Measurements from ENCODE around the gene KCNRG.
"Not testable (repeated sequence)": the region's sequence is repeated elsewhere in the genome, so short reads cannot be mapped to it uniquely, and the experiment has no call there.

KCNRG gene

GRCh38 chr13:49980266-49980665 lies 35.0 kb upstream of the KCNRG start:
- in situ Hi-C loops (cut with MboI; ENCODE audit: low sequenced_read_pairs, unreplicated experiment) = loop anchor here (25.0 kb wide), 1 partner anchor 1082 kb away; no protein-coding TSS in a partner anchor
- DNase-seq (ENCODE audit: low spot score) = no peak
- TF ChIP-seq, protein P1, sequence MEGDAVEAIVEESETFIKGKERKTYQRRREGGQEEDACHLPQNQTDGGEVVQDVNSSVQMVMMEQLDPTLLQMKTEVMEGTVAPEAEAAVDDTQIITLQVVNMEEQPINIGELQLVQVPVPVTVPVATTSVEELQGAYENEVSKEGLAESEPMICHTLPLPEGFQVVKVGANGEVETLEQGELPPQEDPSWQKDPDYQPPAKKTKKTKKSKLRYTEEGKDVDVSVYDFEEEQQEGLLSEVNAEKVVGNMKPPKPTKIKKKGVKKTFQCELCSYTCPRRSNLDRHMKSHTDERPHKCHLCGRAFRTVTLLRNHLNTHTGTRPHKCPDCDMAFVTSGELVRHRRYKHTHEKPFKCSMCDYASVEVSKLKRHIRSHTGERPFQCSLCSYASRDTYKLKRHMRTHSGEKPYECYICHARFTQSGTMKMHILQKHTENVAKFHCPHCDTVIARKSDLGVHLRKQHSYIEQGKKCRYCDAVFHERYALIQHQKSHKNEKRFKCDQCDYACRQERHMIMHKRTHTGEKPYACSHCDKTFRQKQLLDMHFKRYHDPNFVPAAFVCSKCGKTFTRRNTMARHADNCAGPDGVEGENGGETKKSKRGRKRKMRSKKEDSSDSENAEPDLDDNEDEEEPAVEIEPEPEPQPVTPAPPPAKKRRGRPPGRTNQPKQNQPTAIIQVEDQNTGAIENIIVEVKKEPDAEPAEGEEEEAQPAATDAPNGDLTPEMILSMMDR (IDR thresholded peaks at IDR 0.05; ENCODE audit: borderline replicate concordance, control extremely low read depth, extremely low read depth, insufficient read depth, missing control alignments) = no peak

- TF ChIP-seq, protein P1 (IDR thresholded peaks at IDR 0.05; ENCODE audit: borderline replicate concordance, control extremely low read depth, extremely low read depth, insufficient read depth, missing control alignments) = no peak
- no peak for DNase-seq (ENCODE audit: low spot score)
- in situ Hi-C loops (cut with MboI; ENCODE audit: low sequenced_read_pairs, unreplicated experiment) = loop anchor here (25.0 kb wide), 1 partner anchor 1077 kb away; no protein-coding TSS in a partner anchor
Observed at GRCh38 chr13:49985129-49985528, 30.1 kb upstream of the KCNRG start.

DNA sequence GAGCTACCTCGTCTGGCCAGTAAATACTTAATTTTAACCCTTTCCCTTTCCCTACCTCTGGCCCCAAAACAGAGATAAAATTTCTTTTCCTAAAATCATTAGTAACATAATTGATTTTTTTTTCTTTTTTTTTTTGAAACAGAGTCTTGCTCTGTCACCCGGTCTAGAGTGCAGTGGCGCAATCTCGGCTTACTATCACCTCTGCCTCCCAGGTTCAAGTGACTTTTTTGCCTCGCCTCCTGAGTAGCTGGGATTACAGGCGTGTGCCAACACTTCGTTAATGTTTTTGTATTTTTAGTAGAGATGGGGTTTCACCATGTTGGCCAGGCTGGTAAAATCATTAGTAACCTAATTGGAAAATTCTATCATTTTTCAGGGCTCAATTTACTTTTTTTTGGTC lies 28.8 kb upstream of the KCNRG start:
- TF ChIP-seq, protein P1 (IDR thresholded peaks at IDR 0.05; ENCODE audit: borderline replicate concordance, control extremely low read depth, extremely low read depth, insufficient read depth, missing control alignments) = no peak
- no peak for DNase-seq (ENCODE audit: low spot score)
- in situ Hi-C loops (cut with MboI; ENCODE audit: low sequenced_read_pairs, unreplicated experiment) = loop anchor here (25.0 kb wide), 1 partner anchor 1076 kb away; no protein-coding TSS in a partner anchor

DNA sequence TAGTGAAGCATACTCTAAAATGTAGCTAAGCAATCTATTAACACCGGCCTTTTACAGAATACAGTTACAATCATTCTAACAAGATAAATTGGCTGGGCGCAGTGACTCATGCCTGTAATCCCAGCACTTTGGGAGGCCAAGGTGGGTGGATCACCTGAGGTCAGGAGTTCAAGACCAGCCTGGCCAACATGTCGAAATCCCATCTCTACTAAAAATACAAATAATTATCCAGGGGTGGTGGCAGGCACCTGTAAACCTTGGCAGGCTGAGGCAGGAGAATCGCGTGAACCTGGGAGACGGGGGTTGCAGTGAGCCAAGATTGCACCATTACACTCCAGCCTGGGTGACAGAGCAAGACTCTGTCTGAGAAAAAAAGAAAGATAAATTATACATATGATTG lies 24.6 kb upstream of the KCNRG start:
- not testable (repeated sequence) for DNase-seq (ENCODE audit: low spot score)
- in situ Hi-C loops (cut with MboI; ENCODE audit: low sequenced_read_pairs, unreplicated experiment) = loop anchor here (10.0 to 25.0 kb wide), 2 partner anchors 924 to 1072 kb away; no protein-coding TSS in a partner anchor

- in situ Hi-C loops (cut with MboI; ENCODE audit: low sequenced_read_pairs, unreplicated experiment) = loop anchor here (10.0 to 25.0 kb wide), 2 partner anchors 922 to 1069 kb away; no protein-coding TSS in a partner anchor
- DNase-seq (ENCODE audit: low spot score) = no peak
Observed at GRCh38 chr13:49993111-49993510, 22.1 kb upstream of the KCNRG start.

GRCh38 chr13:49993666-49994065 lies 21.6 kb upstream of the KCNRG start:
- TF ChIP-seq, protein P1 (IDR thresholded peaks at IDR 0.05; ENCODE audit: borderline replicate concordance, control extremely low read depth, extremely low read depth, insufficient read depth, missing control alignments) = no peak
- in situ Hi-C loops (cut with MboI; ENCODE audit: low sequenced_read_pairs, unreplicated experiment) = loop anchor here (10.0 to 25.0 kb wide), 2 partner anchors 921 to 1069 kb away; no protein-coding TSS in a partner anchor
- DNase-seq (ENCODE audit: low spot score) = no peak

More at GRCh38 chr13:49993111-49993510, 22.1 kb upstream of the KCNRG start:
- TF ChIP-seq, protein P1 (IDR thresholded peaks at IDR 0.05; ENCODE audit: borderline replicate concordance, control extremely low read depth, extremely low read depth, insufficient read depth, missing control alignments) = no peak

DNA sequence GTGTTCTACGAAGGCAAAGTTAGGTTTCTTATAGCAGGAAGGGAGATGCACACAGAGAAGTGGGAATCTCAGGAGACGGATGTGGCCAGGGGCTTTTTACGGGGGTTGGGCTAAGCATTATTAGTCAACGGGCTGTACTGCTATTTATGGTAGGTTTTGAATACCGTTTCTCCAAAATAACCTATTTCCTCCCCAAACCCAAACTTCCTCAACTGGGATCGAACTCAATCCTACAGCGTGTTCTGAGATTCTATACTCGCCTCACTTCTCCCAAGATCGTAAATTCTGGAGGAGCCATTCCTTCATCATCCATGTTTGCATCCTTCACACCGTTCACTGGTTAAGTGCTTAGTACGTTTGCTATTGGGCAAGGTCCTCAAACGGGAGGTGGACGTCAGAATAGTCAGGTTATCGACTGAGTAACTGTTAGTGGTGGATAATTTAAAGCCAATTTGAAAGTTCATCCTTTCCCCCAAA lies 19.6 kb upstream of the KCNRG start:
- TF ChIP-seq, protein P1 (IDR thresholded peaks at IDR 0.05; ENCODE audit: borderline replicate concordance, control extremely low read depth, extremely low read depth, insufficient read depth, missing control alignments) = no peak
- no peak for DNase-seq (ENCODE audit: low spot score)
- in situ Hi-C loops (cut with MboI; ENCODE audit: low sequenced_read_pairs, unreplicated experiment) = loop anchor here (10.0 to 25.0 kb wide), 2 partner anchors 919 to 1067 kb away; no protein-coding TSS in a partner anchor
